SU-DHL-6 (cell line): Measurements from ENCODE around the gene NPAS3.

Experiments
- H2AFZ ChIP-seq: fragments of 200-600 bp; sonication (generic); 2 replicates; pipeline ENCODE4 v1.6.1; 2014; ENCODE audit warnings: low read depth, mild to moderate bottlenecking, moderate library complexity, mixed read lengths, antibody characterized with exemption, low read length; ENCODE audit not compliant: severe bottlenecking
- H3F3A ChIP-seq: fragments of 200-600 bp; shearing (Covaris generic); 2 replicates; pipeline ENCODE4 v1.6.0; 2016; ENCODE audit warnings: antibody characterized with exemption, mild to moderate bottlenecking; ENCODE audit not compliant: insufficient read depth
- H3K27ac ChIP-seq: fragments of 200-600 bp; sonication (generic); 2 replicates; pipeline ENCODE4 v1.5.1; 2016; ENCODE audit warnings: low read depth, mild to moderate bottlenecking, low read length, moderate library complexity, mixed read lengths
- H3K27me3 ChIP-seq: fragments of 200-600 bp; sonication (generic), shearing (Covaris generic); 2 replicates; pipeline ENCODE4 v1.6.0; 2014; ENCODE audit warnings: mild to moderate bottlenecking, low read length
- H3K36me3 ChIP-seq: fragments of 200-600 bp; sonication (generic); 2 replicates; pipeline ENCODE4 v1.6.1; 2014; ENCODE audit warnings: mild to moderate bottlenecking, low read length, mixed read lengths
- H3K4me2 ChIP-seq: fragments of 300-600, 200-600 bp; shearing (Covaris generic), sonication (generic); 2 replicates; pipeline ENCODE4 v1.6.0; 2014; ENCODE audit warnings: low read length, low read depth, mild to moderate bottlenecking; ENCODE audit not compliant: poor library complexity, severe bottlenecking
- H3K4me3 ChIP-seq: fragments of 200-600 bp; sonication (generic); 2 replicates; pipeline ENCODE4 v1.5.1; 2014; ENCODE audit warnings: antibody characterized with exemption, low read length, mild to moderate bottlenecking, mixed read lengths; ENCODE audit not compliant: insufficient read depth, poor library complexity, severe bottlenecking
- H3K79me2 ChIP-seq: fragments of 200-600 bp; sonication (generic); 2 replicates; pipeline ENCODE4 v1.6.1; 2014; ENCODE audit warnings: mild to moderate bottlenecking, low read length, moderate library complexity; ENCODE audit not compliant: insufficient read depth
- H3K9ac ChIP-seq: fragments of 200-600 bp; sonication (generic); 2 replicates; pipeline ENCODE4 v1.7.0; 2014; ENCODE audit warnings: mild to moderate bottlenecking, low read length
- H3K9me2 ChIP-seq: fragments of 200-600 bp; sonication (generic); replicated peaks from 2 replicates; pipeline ENCODE4 v1.6.1; 2014; ENCODE audit warnings: low read length; ENCODE audit not compliant: insufficient read depth
- H3K9me3 ChIP-seq: fragments of 200-600 bp; sonication (generic); 2 replicates; pipeline ENCODE4 v1.6.1; 2014; ENCODE audit warnings: low read length, mixed read lengths; ENCODE audit not compliant: insufficient read depth
- H4K20me1 ChIP-seq: fragments of 200-600 bp; sonication (generic); 2 replicates; pipeline ENCODE4 v1.6.1; 2014; ENCODE audit warnings: low read depth, mild to moderate bottlenecking, antibody characterized with exemption, low read length, moderate library complexity, mixed read lengths
- CTCF ChIP-seq: fragments of 200-600 bp; sonication (generic); IDR thresholded peaks from one replicate; pipeline ENCODE4 v1.5.1; 2017; ENCODE audit warnings: antibody characterized with exemption, mild to moderate bottlenecking, low read length, moderate library complexity; ENCODE audit not compliant: insufficient read depth, poor library complexity, severe bottlenecking
- EZH2phosphoT487 ChIP-seq: fragments of 200-600 bp; sonication (generic), shearing (Covaris generic); conservative IDR thresholded peaks from 2 replicates; pipeline ENCODE4 v1.6.1; 2018; ENCODE audit warnings: mild to moderate bottlenecking, antibody characterized with exemption, low read length, moderate library complexity, mixed read lengths

The NPAS3 gene

DNA sequence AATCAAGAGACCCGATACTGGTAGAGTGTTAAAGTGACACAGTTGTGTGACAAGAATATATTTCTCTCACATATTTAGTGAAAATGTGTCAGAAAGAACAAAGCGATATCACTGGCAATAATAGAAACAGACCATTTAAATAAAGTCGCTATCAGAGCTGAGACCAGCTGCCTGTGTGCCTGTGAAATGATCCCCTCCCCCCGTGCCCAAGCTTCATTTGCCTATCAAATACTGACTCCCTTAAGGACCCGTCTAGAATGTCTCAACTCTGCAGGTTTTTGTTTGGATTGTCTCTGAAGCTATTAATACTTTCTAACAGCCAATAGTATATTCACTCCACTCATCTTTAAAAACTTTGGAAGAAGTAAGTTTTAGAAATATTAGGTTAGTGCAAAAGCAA is 913.3 kb downstream of the NPAS3 start:
- no peak overlapping the region for H3K4me2 ChIP-seq
- H3K27me3 ChIP-seq = peaks cover 5% of the 10 kb centered on the region; the same call in 1 of the 2 replicates
- H3K9ac ChIP-seq = no peak overlapping the region
- TF ChIP-seq CTCF (no peak), EZH2phosphoT487 (no peak)
- no peaks in the 10 kb centered on the region for H3K36me3 ChIP-seq
- no peak overlapping the region for H3K27ac ChIP-seq
- H2AFZ ChIP-seq = no peak overlapping the region
- H3K4me3 ChIP-seq = no peak overlapping the region
- H3K9me2 ChIP-seq = no peaks in the 10 kb centered on the region
- H3K79me2 ChIP-seq = no peaks in the 10 kb centered on the region
- no peaks in the 10 kb centered on the region for H4K20me1 ChIP-seq
- H3F3A ChIP-seq = no peaks in the 10 kb centered on the region
- H3K9me3 ChIP-seq = no peaks in the 10 kb centered on the region
